Neural progenitor cell (in vitro differentiated cells): Measurements from ENCODE around the gene NEK8. TPM values are rescaled to one million over a fixed set of nuclear protein-coding genes. Genes with fewer than 3 reads are reported as not detected.
"Not testable (repeated sequence)": the region's sequence is repeated elsewhere in the genome, so short reads cannot be mapped to it uniquely, and the experiment has no call there.

ENCODE experiments used
- DNase-seq: peaks from one replicate; pipeline ENCODE4 v3.0.0-alpha.2; 2016; ENCODE audit warnings: low spot score
- H2AFZ ChIP-seq: fragments of 200-600 bp; sonication (generic); replicated peaks from 2 replicates; pipeline ENCODE4 v1.6.1; 2016; ENCODE audit warnings: antibody characterized with exemption
- H3F3A ChIP-seq: fragments of 200-600 bp; sonication (generic); 2 replicates; pipeline ENCODE4 v1.6.1; 2016; ENCODE audit warnings: antibody characterized with exemption, low read depth
- H3K27ac ChIP-seq: fragments of 200-600 bp; sonication (generic); 2 replicates; pipeline ENCODE4 v1.5.1; 2016; ENCODE audit warnings: mild to moderate bottlenecking
- H3K27me3 ChIP-seq: fragments of 200-600 bp; sonication (generic); 2 replicates; pipeline ENCODE4 v1.6.1; 2016; ENCODE audit warnings: mild to moderate bottlenecking, moderate library complexity
- H3K36me3 ChIP-seq: fragments of 200-600 bp; sonication (generic); 2 replicates; pipeline ENCODE4 v1.5.1; 2016
- H3K4me1 ChIP-seq: fragments of 200-600 bp; sonication (generic); 2 replicates; pipeline ENCODE4 v1.6.1; 2016; ENCODE audit warnings: mixed run types
- H3K4me2 ChIP-seq: fragments of 200-600 bp; sonication (generic); 2 replicates; pipeline ENCODE4 v1.6.1; 2016
- H3K4me3 ChIP-seq: fragments of 200-600 bp; sonication (generic); 2 replicates; pipeline ENCODE4 v1.5.1; 2016
- H3K79me2 ChIP-seq: fragments of 200-600 bp; sonication (generic); 2 replicates; pipeline ENCODE4 v1.6.1; 2016; ENCODE audit warnings: low read depth
- H3K9ac ChIP-seq: fragments of 200-600 bp; sonication (generic); 2 replicates; pipeline ENCODE4 v1.6.1; 2016
- H3K9me3 ChIP-seq: fragments of 200-600 bp; sonication (generic); 2 replicates; pipeline ENCODE4 v1.5.1; 2016; ENCODE audit warnings: low read depth
- H4K20me1 ChIP-seq: fragments of 200-600 bp; sonication (generic); 2 replicates; pipeline ENCODE4 v1.6.1; 2016; ENCODE audit warnings: low read depth
- H3K27ac Mint-ChIP-seq: 3 replicates; pipeline ENCODE4 v1.8.0; 2021; ENCODE audit warnings: mixed read lengths
- H3K27me3 Mint-ChIP-seq: 2 replicates; pipeline ENCODE4 v1.8.0; 2022; ENCODE audit warnings: low read depth, mild to moderate bottlenecking, inconsistent platforms, moderate library complexity, mixed read lengths; ENCODE audit not compliant: insufficient read depth
- H3K36me3 Mint-ChIP-seq: 3 replicates; pipeline ENCODE4 v1.8.0; 2021; ENCODE audit warnings: mixed read lengths
- H3K4me1 Mint-ChIP-seq: 3 replicates; pipeline ENCODE4 v1.8.0; 2021; ENCODE audit warnings: mixed read lengths
- H3K4me3 Mint-ChIP-seq: 3 replicates; pipeline ENCODE4 v1.8.0; 2021; ENCODE audit warnings: mild to moderate bottlenecking, moderate library complexity, mixed read lengths
- H3K9me3 Mint-ChIP-seq: 3 replicates; pipeline ENCODE4 v1.8.0; 2020; ENCODE audit warnings: mixed read lengths
- EZH2 ChIP-seq: fragments of 200-600 bp; sonication (generic); IDR thresholded peaks from 2 replicates; pipeline ENCODE4 v1.6.1; 2017; ENCODE audit warnings: antibody characterized with exemption, mild to moderate bottlenecking, moderate library complexity
- EZH2phosphoT487 ChIP-seq: fragments of 200-600 bp; sonication (generic); IDR thresholded peaks from 2 replicates; pipeline ENCODE4 v1.6.1; 2017; ENCODE audit warnings: antibody characterized with exemption
- total RNA-seq: library from RNA; depleted of rRNA; stranded (reverse); fragments of >200 nt; gene quantifications from 2 replicates; pipeline ENCODE4 v1.2.3, GENCODE V29; 2015; ENCODE audit warnings: low replicate concordance
- TF ChIP-seq, protein P1 (sequence below): fragments of 200-600 bp; sonication (generic); IDR thresholded peaks from 2 replicates; pipeline ENCODE4 v1.5.1; 2017; ENCODE audit warnings: antibody characterized with exemption, mild to moderate bottlenecking

The NEK8 gene
- total RNA-seq, 1 donor from 2014 or later = 3.7 TPM

DNA sequence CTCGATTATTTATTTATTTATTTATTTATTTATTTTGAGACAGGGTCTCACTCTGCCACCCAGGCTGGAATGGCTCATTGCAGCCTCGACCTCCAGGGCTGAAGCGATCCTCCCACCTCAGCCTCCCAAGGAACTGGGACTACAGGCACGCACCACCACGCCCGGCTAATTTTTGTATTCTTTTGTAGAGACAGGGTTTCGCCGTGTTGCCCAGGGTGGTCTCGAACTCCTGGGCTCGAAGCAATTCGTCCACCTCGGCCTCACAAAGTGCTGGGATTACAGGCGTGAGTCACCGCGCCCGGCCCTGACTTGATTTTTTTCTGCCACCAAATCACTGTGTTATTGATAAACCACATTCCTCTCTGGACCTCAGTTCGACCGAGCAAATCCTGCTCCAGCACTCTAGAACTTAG is 9.6 kb upstream of the NEK8 start:
- TF ChIP-seq EZH2phosphoT487 (no peak), EZH2 (no peak)
- TF ChIP-seq, protein P1, sequence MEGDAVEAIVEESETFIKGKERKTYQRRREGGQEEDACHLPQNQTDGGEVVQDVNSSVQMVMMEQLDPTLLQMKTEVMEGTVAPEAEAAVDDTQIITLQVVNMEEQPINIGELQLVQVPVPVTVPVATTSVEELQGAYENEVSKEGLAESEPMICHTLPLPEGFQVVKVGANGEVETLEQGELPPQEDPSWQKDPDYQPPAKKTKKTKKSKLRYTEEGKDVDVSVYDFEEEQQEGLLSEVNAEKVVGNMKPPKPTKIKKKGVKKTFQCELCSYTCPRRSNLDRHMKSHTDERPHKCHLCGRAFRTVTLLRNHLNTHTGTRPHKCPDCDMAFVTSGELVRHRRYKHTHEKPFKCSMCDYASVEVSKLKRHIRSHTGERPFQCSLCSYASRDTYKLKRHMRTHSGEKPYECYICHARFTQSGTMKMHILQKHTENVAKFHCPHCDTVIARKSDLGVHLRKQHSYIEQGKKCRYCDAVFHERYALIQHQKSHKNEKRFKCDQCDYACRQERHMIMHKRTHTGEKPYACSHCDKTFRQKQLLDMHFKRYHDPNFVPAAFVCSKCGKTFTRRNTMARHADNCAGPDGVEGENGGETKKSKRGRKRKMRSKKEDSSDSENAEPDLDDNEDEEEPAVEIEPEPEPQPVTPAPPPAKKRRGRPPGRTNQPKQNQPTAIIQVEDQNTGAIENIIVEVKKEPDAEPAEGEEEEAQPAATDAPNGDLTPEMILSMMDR = no peak
- peak overlapping the region; percentile 54 for H3K27ac ChIP-seq
- no peak overlapping the region for H3K9ac ChIP-seq
- H3K36me3 ChIP-seq = peaks cover 7% of the 10 kb centered on the region
- DNase-seq = no peak
- peak overlapping the region; percentile 88 for H3K4me3 ChIP-seq
- Mint-ChIP-seq H3K36me3 (peaks cover 43% of the 10 kb centered on the region), H3K27ac (peak overlapping the region; percentile 97), H3K4me1 (peaks cover 59% of the 10 kb centered on the region), H3K27me3 (peaks cover 6% of the 10 kb centered on the region), H3K4me3 (peak overlapping the region; percentile 97), H3K9me3 (no peaks in the 10 kb centered on the region)
- H2AFZ ChIP-seq = no peak overlapping the region
- peaks cover 62% of the 10 kb centered on the region for H3F3A ChIP-seq
- peak overlapping the region; percentile 99 for H3K4me2 ChIP-seq
- H3K79me2 ChIP-seq = peaks cover 63% of the 10 kb centered on the region
- no peaks in the 10 kb centered on the region for H3K9me3 ChIP-seq
- peaks cover 38% of the 10 kb centered on the region for H3K4me1 ChIP-seq
- H3K27me3 ChIP-seq = no peaks in the 10 kb centered on the region
- H4K20me1 ChIP-seq = peaks cover 41% of the 10 kb centered on the region

DNA sequence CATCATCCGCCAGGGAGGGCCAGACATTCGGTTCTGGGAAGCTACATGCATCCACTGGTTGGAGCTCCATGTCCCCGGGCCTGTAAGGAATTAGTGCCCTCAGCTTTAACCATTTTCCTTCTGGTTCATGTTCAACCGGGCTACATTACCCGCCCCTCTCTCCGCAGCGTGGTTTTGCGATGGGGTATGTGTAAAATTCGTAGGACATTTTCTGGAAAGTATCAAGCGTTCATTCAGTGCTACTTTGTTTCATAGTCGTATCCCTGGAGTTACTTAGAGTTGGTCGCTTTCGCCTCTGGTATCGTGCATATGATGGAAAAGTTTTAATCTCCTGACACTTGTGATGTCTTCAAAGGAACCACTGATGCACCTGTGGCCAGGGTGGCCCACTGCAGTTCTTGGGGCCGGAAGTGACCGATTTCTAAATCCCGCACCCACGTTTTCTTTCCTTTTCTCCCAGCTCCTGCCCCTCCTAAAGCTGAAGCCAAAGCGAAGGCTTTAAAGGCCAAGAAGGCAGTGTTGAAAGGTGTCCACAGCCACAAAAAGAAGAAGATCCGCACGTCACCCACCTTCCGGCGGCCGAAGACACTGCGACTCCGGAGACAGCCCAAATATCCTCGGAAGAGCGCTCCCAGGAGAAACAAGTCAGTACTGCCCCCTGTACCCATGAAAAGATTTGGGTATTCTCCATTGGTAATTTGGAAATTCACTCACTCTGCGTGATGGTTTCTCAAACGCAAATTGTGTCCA is 8.2 kb upstream of the NEK8 start:
- peaks cover 55% of the 10 kb centered on the region for H4K20me1 ChIP-seq
- H3F3A ChIP-seq = peaks cover 74% of the 10 kb centered on the region
- H3K27ac ChIP-seq = peak overlapping the region; percentile 19
- peak overlapping the region; percentile 28 for H2AFZ ChIP-seq
- TF ChIP-seq, protein P1 = peak; percentile 41
- TF ChIP-seq EZH2 = no peak
- TF ChIP-seq EZH2phosphoT487 = no peak
- H3K27me3 ChIP-seq = no peaks in the 10 kb centered on the region
- Mint-ChIP-seq H3K27ac (peak overlapping the region; percentile 97), H3K4me1 (peaks cover 68% of the 10 kb centered on the region), H3K36me3 (peaks cover 30% of the 10 kb centered on the region), H3K27me3 (peaks cover 6% of the 10 kb centered on the region), H3K9me3 (no peaks in the 10 kb centered on the region), H3K4me3 (peak overlapping the region; percentile 97)
- H3K4me2 ChIP-seq = peak overlapping the region; percentile 99
- peak overlapping the region; percentile 88 for H3K4me3 ChIP-seq
- peaks cover 7% of the 10 kb centered on the region for H3K36me3 ChIP-seq
- H3K4me1 ChIP-seq = peaks cover 46% of the 10 kb centered on the region
- H3K9ac ChIP-seq = peak overlapping the region; percentile 87
- no peaks in the 10 kb centered on the region for H3K9me3 ChIP-seq
- DNase-seq = no peak
- H3K79me2 ChIP-seq = peaks cover 71% of the 10 kb centered on the region

DNA sequence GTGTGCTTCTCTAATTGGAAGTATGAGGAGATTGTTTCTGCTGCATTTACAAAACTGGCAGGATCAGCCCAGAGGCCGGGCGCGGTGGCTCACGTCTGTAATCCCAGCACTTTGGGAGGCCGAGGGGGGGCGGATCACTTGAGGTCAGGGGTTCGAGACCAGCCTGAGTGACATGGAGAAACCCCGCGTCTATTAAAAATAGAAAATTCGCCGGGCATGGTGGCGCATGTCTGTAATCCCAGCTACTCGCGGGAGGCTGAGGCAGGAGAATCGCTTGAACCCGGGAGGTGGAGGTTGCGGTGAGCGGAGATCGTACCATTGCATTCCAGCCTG is 7.6 kb upstream of the NEK8 start:
- H3K27me3 Mint-ChIP-seq, H3K9me3 ChIP-seq, H2AFZ ChIP-seq, DNase-seq, H3K27ac Mint-ChIP-seq, H3K27ac ChIP-seq, H3K36me3 ChIP-seq, H3K27me3 ChIP-seq, H3K9me3 Mint-ChIP-seq: not testable (repeated sequence)
- Histone ChIP-seq H3K79me2 (peaks cover 66% of the 10 kb centered on the region), H4K20me1 (peaks cover 58% of the 10 kb centered on the region), H3K4me2 (peak overlapping the region; percentile 99), H3K9ac (peak overlapping the region; percentile 87), H3F3A (peaks cover 80% of the 10 kb centered on the region), H3K4me1 (peaks cover 49% of the 10 kb centered on the region), H3K4me3 (peak overlapping the region; percentile 88)
- Mint-ChIP-seq H3K36me3 (peaks cover 26% of the 10 kb centered on the region), H3K4me3 (peak overlapping the region; percentile 97), H3K4me1 (peaks cover 66% of the 10 kb centered on the region)
